Mucosa of rectum (tissue), 2 donors: Measurements from ENCODE around the gene ACAP2.
A peak's percentile ranks its signal among the peaks of the same experiment; 100 is the strongest.

Source experiments
- H3K27ac ChIP-seq, 2 donors: one replicate each; pipeline ENCODE4 v1.7.0; 2013; ENCODE audit warnings: inconsistent platforms in 2 of 2, low read depth in 2 of 2, low read length in 2 of 2
- H3K27me3 ChIP-seq, 2 donors: one replicate each; pipeline ENCODE4 v1.7.0; 2013; ENCODE audit warnings: low read length in 2 of 2; ENCODE audit not compliant: control insufficient read depth in 2 of 2, insufficient read depth in 2 of 2
- H3K36me3 ChIP-seq, 2 donors: one replicate each; pipeline ENCODE4 v1.7.0; 2013; ENCODE audit warnings: low read length in 2 of 2; ENCODE audit not compliant: control insufficient read depth in 2 of 2, insufficient read depth in 2 of 2
- H3K4me1 ChIP-seq, 2 donors: one replicate each; pipeline ENCODE4 v1.7.0; 2013; ENCODE audit warnings: low read length in 2 of 2, mild to moderate bottlenecking in 1 of 2; ENCODE audit not compliant: control insufficient read depth in 2 of 2, insufficient read depth in 2 of 2
- H3K4me3 ChIP-seq, 2 donors: one replicate each; pipeline ENCODE4 v1.7.0; 2013; ENCODE audit warnings: low read length in 2 of 2
- H3K9ac ChIP-seq, 2 donors: one replicate each; pipeline ENCODE4 v1.7.0; 2013; ENCODE audit warnings: low read length in 2 of 2, low read depth in 1 of 2, mild to moderate bottlenecking in 1 of 2
- H3K9me3 ChIP-seq, 2 donors: one replicate each; pipeline ENCODE4 v1.7.0; 2013; ENCODE audit warnings: low read length in 2 of 2; ENCODE audit not compliant: control insufficient read depth in 2 of 2
- donor health status: healthy.
- donor health status: Normal muscosa, but diverticular disease.

The ACAP2 gene

DNA sequence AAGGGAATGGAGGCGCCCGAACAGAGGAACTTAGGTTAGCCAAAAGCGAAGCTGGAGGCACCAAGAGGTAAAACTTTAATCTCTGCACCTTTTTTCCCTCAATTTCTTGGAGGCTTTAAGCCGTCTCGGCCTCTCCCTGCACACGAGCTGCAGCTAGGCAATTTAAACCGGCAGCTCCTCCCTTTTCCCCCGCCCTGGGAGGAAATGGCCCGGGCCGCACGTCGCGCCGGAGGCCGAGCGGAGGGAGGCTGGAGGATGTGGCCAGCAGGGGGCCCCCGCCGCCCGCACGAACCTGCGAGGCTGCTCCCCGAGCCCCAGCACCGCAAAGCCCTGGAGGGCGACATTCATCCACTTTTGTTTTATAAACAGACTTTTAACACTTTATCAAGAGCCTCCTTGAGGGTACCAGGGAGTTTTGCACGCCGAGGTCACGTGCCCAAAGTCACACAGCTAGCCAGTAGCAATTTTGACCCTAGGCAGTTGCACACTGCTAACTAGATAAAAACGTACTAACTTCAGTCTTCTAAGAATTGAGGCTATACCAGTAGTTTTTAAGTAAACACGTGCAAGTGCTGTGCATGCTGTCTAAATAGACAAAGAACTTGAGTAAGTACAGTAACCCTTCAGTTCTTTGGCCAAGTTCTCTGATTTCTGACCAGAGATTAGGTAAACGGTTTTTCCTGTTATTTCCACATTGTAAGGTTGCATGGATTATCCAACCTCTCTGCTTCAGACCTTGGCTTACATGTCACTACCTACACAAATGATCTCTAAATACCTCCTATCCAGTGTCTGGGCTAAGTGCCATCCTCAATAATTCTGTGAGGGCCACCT, 171.2 kb downstream of the ACAP2 start:
- Histone ChIP-seq H3K9ac (peak overlapping the region; percentile 70 to 76), H3K4me3 (peak overlapping the region; percentile 92), H3K9me3 (no peaks in the 10 kb centered on the region), H3K4me1 (peaks cover 22 to 23% of the 10 kb centered on the region in 2 donors), H3K27ac (peak overlapping the region; percentile 81 to 87), H3K36me3 (no peaks in the 10 kb centered on the region), H3K27me3 (no peaks in the 10 kb centered on the region)

DNA sequence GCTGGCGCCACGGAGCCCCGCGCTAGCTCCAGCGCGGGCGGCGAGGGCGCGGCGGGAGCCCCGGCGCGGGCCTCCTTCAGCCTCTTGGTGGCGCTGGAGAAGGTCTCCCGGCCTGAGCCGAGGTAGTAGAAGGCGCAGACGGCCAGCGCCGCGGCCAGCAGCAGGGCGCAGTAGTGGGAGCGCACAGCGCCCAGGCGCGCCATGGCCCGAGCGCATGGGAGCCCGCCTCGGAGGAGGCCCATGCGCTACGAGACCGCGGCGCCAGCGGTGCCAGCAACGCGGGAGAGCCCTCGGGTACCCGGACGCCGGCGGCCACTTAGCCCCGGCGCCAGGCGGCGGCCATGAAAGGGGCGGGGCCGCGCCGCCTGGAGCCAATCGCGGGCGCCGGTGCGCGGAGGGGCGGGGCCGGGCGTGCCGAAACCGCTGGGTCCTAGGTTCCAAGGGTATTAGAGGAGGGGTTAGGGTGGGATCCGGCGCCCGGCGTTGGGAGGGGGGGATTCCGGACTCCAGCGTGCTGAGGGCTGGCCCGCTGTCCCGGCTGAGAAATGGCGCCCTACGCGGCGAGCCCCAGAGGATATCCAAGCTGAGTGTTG, 171.9 kb downstream of the ACAP2 start, which contains the start of gene XXYLT1:
Gene XXYLT1, minus strand, starts transcription at position 343 of the 593 bp plus-strand sequence. Its CDS starts 101 bp downstream, at position 242.
- peak within 1 kb of the TSS; percentile 92 for H3K4me3 ChIP-seq
- H3K36me3 ChIP-seq, result no peaks in the 10 kb centered on the region
- no peaks in the 10 kb centered on the region for H3K27me3 ChIP-seq
- H3K9ac ChIP-seq, result peak within 1 kb of the TSS; percentile 70 to 76
- H3K27ac ChIP-seq, result peak within 1 kb of the TSS; percentile 81 to 87
- peaks cover 22 to 23% of the 10 kb centered on the region in 2 donors for H3K4me1 ChIP-seq
- no peaks in the 10 kb centered on the region for H3K9me3 ChIP-seq

DNA sequence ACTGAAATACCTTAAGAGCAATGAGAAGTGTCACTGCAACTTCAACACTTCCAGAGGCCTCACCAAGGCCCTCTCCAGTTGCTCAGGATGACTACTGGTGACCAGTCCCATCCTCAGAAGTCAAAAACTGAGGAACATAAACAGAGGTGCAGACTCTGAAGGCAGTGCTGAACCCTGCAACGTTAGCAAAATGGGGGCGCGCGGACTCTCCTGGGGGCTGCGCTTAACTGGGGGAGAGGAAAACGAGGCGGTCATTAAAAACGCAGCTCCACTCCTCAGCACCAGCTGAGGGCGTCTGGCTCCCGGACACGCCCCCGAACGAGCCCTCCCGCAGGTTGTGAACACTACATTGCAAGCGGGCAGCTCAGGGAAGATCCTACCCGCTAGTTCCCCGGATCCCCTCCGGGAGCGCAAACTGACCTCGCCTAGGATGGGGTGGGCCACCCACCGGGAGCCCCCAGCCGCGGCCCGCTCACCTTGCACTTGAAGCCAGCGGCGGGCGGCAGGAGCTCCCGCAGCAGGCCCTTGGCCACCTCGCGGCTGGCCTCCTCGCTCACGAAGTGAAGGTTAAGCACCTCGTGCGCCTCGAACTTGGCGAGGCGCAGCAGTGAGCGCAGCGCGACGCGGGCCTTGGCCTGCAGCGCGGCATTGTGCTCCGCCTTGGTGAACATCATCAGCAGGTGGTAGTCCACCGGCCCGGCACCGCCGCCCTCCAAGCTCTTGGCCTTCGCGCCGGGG, 172.6 kb downstream of the ACAP2 start:
- H3K4me1 ChIP-seq, result peaks cover 22 to 23% of the 10 kb centered on the region in 2 donors
- H3K27ac ChIP-seq, result peak overlapping the region; percentile 81 to 87
- no peaks in the 10 kb centered on the region for H3K27me3 ChIP-seq
- H3K4me3 ChIP-seq, result peak overlapping the region; percentile 92
- peak overlapping the region; percentile 58 to 76 for H3K9ac ChIP-seq
- H3K36me3 ChIP-seq, result no peaks in the 10 kb centered on the region
- no peaks in the 10 kb centered on the region for H3K9me3 ChIP-seq

GRCh38 chr3:195269375-195270078, 173.3 kb downstream of the ACAP2 start:
- peaks cover 22 to 23% of the 10 kb centered on the region in 2 donors for H3K4me1 ChIP-seq
- H3K36me3 ChIP-seq, result no peaks in the 10 kb centered on the region
- peak overlapping the region; percentile 92 for H3K4me3 ChIP-seq
- H3K27ac ChIP-seq, result no peak overlapping the region
- H3K27me3 ChIP-seq, result no peaks in the 10 kb centered on the region
- no peaks in the 10 kb centered on the region for H3K9me3 ChIP-seq
- no peak overlapping the region for H3K9ac ChIP-seq

GRCh38 chr3:195268576-195269309, 174.1 kb downstream of the ACAP2 start:
- no peak overlapping the region for H3K9ac ChIP-seq

GRCh38 chr3:195267096-195267495, 175.7 kb downstream of the ACAP2 start:
- peaks cover 22% of the 10 kb centered on the region in 2 donors for H3K4me1 ChIP-seq
- H3K4me3 ChIP-seq, result no peak overlapping the region
- no peak overlapping the region for H3K9ac ChIP-seq
- no peaks in the 10 kb centered on the region for H3K9me3 ChIP-seq
- no peaks in the 10 kb centered on the region for H3K36me3 ChIP-seq
- H3K27ac ChIP-seq, result no peak overlapping the region
- no peaks in the 10 kb centered on the region for H3K27me3 ChIP-seq

More at GRCh38 chr3:195268576-195269309, 174.1 kb downstream of the ACAP2 start:
- Histone ChIP-seq H3K4me3 (no peak overlapping the region), H3K9me3 (no peaks in the 10 kb centered on the region), H3K27me3 (no peaks in the 10 kb centered on the region), H3K27ac (no peak overlapping the region), H3K36me3 (no peaks in the 10 kb centered on the region), H3K4me1 (peaks cover 22 to 23% of the 10 kb centered on the region in 2 donors)

GRCh38 chr3:195266428-195266827, 176.4 kb downstream of the ACAP2 start:
- Histone ChIP-seq H3K9ac (no peak overlapping the region), H3K4me3 (no peak overlapping the region), H3K36me3 (no peaks in the 10 kb centered on the region), H3K9me3 (no peaks in the 10 kb centered on the region), H3K4me1 (peaks cover 16 to 17% of the 10 kb centered on the region in 2 donors), H3K27me3 (no peaks in the 10 kb centered on the region), H3K27ac (no peak overlapping the region)

DNA sequence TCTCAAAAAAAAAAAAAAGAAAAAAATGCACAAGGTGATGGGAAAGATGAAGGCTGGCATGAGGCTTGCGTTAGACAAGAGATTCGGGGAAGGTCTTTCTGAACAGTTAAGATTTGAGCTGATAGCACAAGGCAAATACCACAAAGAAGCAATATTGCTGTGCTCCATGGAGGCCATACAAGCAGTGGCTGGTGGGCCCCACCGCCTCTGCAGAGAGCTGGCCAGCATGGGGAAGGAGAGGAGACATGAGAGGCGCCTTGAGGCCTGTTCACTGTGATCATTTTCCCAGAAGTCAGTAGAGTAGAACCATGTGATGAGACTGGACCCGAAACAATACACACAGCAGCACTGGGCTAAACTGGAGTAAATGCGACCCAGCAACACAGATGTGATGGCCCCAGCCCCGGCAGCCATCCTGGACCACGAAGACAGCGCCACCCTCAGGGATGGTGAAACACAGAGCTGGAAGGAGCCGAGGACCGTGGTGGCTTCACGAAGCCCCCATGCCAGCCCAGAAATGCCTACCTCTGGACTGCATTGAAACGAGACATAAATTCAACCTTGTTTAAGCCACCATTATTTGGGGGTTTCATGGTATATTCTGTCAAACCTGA, 177.3 kb downstream of the ACAP2 start:
- Histone ChIP-seq H3K9me3 (no peaks in the 10 kb centered on the region), H3K27me3 (no peaks in the 10 kb centered on the region), H3K36me3 (no peaks in the 10 kb centered on the region), H3K9ac (no peak overlapping the region), H3K4me1 (peaks cover 20 to 22% of the 10 kb centered on the region in 2 donors), H3K4me3 (no peak overlapping the region), H3K27ac (no peak overlapping the region)
